Embryonic facial prominence (tissue), 1 donor: ENCODE results near the gene HCST.

ENCODE experiments used
- DNase-seq: peaks from one replicate; pipeline ENCODE4 v3.0.0-alpha.2; 2016; ENCODE audit errors: extremely low spot score

The HCST gene

DNA sequence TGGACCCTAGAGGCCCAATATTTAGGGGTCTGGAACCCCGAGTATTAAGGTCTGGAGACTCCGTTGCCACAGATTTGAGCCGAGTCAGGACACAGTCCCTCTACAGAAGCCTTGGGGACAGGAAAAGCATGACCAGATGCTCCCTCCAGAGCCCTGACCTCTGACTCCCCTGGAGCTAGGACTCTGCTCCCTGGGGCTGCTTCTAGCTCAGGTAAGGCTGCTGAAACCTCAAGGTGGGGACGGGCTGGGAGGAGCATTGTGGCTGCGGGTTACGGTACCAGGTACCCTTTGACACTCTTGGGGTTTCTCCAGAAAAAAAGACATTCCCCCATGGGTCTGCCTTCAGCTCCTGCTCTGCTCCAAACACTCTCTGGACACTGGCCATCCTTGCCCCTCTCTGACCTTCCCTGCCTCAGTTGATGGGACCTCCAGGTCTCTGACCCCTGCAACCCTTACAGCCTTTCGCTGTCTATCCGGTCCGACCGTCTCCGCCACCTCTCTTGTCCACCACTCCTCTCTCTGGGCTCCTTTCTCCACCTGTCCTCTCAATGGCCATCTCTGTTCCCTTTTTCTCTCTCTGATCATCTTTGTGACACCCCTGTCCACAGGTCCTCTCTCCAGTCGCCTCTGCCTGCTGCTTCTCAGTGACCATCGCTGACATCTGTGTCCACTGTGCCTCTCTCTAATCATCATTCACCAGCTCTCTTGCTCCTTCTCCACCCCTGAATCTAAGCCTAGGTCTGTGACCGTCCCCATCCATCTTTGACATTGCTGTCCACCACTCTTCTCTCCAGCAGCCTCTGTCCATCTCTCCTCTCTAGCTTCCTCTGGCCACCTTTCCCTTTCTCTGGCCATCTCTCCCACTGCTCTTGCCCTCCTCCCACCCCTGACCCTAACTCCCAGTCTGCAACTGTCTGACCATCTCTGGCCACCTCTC, 35.3 kb downstream of the HCST start:
- no peak for DNase-seq

DNA sequence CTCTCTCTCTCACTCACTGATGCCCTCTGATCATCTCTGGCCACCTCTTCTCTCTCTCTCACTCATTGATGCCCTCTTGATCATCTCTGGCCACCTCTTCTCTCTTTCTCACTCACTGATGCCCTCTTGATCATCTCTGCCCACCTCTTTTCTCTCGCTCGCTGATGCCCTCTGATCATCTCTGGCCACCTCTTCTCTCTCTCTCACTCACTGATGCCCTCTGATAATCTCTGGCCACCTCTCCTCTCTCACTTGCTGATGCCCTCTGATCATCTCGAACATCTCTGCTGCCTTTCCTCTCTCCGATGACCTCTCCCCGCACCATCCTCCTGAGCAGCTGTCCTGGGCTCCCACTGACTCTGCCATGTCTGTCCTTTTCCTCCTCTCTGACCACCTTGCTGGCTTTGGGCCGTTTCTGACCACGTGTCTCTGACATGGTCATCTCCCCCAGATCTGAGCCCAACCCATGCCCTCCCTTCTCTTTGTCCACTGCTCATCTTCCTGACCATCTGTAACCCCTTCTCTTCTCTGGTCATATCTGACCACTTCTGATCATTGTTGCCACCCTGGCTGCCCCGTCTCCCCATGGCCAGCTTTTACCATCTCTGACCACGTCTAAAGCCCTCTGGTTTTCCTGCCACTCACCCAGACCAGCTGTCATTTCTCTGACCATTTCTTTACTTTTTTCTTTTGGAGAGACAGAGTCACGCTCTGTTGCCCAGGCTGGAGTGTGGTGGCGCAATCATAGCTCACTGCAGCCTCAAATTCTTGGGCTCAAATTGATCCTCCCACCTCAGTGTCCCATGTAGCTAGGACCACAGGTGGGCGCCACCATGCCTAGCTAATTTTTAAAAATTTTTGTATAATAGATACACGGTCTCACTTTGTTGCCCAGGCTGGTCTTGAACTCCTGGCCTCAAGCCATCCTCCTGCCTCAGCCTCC, 36.2 kb downstream of the HCST start:
- no peak for DNase-seq

DNA sequence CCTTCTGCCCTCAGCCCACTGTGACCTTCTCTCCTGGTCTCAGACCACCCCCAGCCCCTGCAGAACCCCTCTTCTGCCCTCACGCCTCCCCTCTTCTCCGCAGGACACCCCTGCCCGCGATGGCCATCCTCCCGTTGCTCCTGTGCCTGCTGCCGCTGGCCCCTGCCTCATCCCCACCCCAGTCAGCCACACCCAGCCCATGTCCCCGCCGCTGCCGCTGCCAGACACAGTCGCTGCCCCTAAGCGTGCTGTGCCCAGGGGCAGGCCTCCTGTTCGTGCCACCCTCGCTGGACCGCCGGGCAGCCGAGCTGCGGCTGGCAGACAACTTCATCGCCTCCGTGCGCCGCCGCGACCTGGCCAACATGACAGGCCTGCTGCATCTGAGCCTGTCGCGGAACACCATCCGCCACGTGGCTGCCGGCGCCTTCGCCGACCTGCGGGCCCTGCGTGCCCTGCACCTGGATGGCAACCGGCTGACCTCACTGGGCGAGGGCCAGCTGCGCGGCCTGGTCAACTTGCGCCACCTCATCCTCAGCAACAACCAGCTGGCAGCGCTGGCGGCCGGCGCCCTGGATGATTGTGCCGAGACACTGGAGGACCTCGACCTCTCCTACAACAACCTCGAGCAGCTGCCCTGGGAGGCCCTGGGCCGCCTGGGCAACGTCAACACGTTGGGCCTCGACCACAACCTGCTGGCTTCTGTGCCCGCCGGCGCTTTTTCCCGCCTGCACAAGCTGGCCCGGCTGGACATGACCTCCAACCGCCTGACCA, 37.2 kb downstream of the HCST start:
- no peak for DNase-seq

DNA sequence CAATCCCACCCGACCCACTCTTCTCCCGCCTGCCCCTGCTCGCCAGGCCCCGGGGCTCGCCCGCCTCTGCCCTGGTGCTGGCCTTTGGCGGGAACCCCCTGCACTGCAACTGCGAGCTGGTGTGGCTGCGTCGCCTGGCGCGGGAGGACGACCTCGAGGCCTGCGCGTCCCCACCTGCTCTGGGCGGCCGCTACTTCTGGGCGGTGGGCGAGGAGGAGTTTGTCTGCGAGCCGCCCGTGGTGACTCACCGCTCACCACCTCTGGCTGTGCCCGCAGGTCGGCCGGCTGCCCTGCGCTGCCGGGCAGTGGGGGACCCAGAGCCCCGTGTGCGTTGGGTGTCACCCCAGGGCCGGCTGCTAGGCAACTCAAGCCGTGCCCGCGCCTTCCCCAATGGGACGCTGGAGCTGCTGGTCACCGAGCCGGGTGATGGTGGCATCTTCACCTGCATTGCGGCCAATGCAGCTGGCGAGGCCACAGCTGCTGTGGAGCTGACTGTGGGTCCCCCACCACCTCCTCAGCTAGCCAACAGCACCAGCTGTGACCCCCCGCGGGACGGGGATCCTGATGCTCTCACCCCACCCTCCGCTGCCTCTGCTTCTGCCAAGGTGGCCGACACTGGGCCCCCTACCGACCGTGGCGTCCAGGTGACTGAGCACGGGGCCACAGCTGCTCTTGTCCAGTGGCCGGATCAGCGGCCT, 37.9 kb downstream of the HCST start:
- DNase-seq: no peak

DNA sequence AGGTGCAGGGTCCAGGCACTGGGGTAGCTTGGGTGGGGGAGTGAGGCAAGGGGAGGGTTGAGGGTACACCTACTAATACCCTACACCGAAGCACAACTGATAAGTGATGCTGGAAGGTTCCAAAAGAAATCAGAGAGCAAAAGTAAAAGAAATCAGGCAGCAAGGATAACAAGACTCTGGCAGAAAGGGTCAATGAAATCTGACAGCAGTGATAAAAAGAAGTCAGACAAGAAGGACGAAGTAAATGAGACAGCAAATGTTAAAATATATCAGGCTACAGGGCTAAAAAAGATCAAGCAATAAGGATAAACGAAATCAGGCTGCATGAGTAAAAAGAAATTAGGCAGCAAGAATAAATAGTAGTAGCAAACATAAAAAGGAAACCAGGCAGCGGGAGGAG, 38.5 kb downstream of the HCST start:
- DNase-seq: no peak

DNA sequence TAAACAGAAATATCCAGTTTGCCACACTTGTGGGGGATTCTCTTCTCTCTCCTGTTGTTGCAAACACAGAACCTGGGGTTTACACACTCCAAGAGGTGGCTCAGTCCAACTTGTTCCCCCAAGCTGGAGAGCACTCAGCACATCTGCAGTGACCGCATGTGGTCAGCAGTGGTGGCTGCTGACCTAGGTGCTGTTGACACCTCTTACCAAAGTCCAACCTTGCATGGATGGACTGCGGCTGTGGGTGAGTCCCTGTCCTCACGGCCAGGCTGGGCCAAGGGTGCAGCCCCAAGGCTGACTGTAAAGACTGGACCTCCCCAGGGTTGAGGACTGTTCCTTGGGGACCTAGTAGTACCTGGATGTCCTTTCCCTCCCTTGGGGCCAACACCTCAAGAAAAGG, 39.9 kb downstream of the HCST start:
- no peak for DNase-seq

DNA sequence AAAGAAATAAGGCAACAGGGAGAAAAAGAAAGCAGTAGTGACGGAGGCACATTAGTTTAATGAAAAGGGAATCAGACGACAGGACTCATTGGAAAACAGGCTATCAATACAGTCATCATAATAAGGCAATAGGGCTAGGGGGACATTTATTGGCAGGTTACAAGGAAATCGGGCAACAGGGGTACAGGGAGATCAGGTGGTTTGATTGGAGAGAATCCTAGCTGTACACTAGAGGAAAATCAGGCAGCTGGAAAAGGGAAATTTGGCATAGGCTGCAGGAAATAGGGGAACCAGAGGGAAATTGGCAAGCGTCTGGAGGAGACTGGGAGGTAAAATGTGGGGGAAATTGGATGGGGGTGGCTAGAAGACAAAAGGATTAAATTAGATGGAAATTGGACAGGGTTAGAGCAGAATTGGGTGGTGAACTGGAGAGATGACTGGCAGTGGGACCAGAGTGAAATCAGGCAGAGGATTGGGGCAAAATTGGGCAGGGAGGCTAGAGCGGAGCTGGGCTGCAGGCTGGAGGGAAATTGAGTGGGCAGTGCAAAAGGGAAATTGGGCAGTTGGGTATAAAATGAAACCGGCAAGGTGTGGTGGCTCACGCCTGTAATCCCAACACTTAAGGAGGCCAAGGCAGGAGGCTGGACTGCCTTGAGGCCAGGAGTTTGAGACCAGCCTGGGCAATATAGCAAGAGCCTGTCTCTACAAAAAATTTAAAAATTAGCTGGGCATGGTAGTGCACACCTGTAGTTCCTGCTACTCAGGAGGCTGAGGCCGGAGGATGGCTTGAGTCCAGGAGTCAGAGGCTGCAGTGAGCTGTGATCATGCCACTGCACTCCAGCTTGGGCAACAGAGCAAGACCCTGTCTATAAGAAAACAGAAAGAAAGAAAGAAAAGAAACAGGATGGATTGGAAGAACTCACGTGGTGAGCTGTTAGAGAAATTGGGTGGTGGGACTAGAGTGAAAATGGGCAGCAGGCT, 41.3 kb downstream of the HCST start:
- DNase-seq: no peak

DNA sequence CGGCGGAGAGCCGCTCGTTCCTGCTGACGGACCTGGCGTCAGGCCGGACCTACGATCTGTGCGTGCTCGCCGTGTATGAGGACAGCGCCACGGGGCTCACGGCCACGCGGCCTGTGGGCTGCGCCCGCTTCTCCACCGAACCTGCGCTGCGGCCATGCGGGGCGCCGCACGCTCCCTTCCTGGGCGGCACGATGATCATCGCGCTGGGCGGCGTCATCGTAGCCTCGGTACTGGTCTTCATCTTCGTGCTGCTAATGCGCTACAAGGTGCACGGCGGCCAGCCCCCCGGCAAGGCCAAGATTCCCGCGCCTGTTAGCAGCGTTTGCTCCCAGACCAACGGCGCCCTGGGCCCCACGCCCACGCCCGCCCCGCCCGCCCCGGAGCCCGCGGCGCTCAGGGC, 42.2 kb downstream of the HCST start:
- DNase-seq: no peak

DNA sequence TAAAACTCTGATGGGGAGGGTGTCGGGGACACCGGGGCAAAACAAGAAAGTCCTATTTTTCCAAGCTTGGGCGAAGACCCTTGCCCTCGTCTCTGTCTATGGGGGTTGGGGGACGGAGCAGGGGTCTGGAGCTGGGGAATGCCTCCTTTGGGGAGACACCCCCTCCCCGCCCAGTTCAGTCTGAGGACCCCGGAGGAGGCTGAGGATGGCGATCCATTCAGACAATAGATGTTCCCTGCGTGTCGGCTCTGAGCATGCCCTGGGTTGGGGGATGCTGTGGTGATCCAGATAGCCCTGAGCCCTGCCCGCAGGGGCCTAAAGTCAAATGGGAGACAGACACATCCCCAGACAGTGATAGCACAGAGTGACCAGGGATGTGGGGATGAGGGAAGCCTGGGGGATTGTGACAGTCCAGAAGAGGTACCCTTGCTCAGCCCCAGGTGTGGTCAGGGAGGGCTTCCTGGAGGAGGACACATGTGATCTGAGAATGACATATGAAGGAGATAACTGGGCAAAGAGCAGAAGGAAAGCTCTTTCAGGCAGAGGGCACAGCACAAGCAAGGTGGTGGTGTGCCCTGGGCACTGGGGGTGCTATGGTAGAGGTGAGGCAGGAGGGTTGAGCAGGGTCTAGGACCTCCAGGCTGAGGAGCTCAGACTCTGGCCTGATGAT, 42.9 kb downstream of the HCST start:
- DNase-seq: no peak

DNA sequence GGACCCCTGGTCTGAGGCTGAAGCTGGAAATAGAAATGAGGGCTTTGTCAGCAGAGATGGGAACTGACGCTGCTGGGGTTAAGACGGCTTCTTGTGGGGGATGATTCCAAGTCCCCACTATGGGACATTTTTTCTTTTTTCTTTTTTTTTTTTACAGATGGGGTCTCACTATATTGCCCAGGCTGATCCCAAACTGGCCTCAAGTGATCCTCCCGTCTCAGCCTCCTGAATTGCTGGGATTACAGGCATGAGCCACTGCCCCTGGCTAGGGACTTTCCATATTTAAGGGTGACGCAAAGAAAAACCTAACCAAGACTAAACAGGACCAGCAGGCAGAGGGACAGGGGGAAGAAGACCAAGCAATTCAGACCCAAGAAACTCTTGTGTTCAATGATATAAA, 43.9 kb downstream of the HCST start:
- DNase-seq: no peak

DNA sequence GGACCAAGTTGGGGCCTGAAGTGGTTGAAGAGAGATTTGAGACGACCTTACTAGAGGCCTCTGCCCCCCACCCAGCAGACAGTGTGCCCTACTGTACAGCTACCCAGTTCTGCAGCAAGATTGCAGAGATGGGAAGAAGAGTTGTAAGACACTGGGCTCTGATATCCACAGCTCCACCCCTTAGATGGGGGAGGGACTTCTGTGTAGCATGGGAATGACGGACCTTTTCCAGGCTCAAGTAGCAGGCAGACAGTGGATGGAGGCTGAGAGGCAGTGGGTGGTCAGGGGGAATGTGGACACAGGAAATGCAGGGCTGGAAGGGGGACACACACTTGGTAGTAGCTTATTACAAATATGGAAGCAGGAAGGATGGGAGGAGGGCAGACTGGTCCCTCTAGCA, 46.8 kb downstream of the HCST start:
- no peak for DNase-seq
